GM18870 (cell line): ENCODE data around the gene MBOAT2.
A peak's percentile ranks its signal among the peaks of the same experiment; 100 is the strongest.
"Not testable (repeated sequence)": the region's sequence is repeated elsewhere in the genome, so short reads cannot be mapped to it uniquely, and the experiment has no call there.

Experiments
- ATAC-seq: cut with Tn5 transposase; IDR thresholded peaks from one replicate; pipeline ENCODE4 v1.9.1; 2021; ENCODE audit warnings: moderate library complexity; ENCODE audit not compliant: unreplicated experiment

The MBOAT2 gene

DNA sequence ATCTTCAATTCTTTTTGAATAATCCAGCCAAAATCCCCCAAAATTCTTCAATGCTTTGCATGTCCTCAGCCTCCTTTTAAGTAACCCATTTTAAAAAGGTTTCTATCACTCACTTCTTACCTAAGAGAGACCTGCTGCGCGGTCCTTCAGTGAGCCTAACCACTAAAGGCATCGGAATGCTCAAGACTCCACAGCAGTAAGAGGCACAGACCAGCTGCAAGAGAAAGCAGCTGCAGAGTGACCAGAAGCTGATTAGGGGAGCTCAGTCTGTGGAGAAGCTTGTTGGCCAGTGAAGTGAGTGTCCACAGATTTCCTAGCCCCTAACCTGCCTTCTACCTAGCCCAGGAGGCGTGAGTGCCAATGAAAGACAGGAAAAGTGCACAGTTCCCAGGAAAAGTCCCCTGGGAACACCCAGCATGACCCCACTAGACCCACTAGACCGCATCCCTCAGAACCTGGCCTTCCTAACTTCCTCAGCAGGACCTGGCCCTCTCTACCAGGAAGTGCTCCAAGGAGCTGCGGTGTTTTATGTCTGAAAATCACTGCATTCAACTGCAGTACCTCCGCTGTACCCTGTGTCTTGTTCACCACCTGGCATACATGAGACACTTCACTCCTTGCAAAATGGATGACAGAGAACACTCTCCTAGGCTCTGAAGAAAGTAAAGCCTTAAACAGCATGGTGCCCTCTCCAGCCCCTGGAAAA lies 10.1 kb downstream of the MBOAT2 start:
- no peak for ATAC-seq

DNA sequence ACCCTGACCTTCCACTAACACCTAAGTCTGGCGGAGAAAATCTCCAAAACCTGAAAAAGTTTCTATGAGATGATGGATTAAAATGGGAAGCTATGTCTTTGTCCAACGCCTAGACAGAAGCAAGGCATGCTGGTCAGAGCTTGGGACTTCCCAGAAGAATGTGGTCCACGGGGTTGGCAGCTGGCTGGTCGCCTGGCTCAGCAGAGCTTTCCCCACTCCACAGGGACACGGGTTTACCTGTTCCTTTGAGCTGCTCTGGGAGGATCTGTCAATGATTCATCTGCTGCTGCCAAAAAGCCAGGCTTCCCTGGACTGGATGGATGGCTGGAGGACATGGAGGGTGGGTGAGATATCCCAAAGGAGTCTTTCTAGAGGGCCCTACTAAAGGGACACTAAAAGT lies 10.8 kb downstream of the MBOAT2 start:
- ATAC-seq = no peak

DNA sequence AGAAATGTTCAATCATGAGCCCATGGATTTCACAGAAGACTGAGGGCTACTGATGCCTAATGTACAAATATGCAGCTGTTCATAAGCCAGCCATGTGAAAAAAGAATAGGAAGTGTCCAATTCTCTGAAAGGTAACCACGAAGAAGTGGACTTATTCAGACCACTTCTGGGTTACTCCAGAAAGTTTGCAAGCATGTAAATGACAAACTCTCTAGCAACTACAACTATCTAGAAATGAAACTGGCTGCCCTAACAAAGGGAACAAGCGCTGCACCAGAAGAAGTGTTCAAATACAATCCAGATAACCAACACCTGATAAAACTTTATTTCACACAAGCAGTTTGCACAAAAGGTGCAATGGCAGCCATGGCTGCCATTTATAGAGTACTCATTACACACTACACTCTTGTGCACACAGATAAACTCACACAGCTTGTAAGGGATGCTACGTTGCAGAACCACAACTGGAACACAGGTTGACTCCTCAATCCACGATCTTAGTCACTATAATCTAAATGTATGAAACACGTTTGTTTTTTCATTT lies 13.9 kb downstream of the MBOAT2 start:
- no peak for ATAC-seq

DNA sequence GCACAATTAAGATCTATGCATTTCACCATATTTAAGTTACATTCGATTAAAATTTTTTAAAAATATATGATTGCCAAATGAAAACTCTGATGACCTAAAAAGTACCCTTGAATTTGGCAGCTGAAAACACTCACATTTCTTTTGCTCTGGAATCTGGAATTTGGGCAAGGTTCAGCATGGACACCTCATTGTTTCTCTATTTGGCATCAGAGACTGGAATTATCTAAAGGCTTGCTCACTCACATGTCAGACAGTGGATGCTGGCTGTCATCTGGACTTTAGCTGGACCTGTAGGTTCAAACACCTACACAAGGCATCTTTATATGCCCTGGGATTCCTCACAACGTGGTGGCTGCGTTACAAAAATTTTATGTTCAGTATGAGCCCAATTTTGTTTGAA lies 16.1 kb downstream of the MBOAT2 start:
- ATAC-seq = no peak

DNA sequence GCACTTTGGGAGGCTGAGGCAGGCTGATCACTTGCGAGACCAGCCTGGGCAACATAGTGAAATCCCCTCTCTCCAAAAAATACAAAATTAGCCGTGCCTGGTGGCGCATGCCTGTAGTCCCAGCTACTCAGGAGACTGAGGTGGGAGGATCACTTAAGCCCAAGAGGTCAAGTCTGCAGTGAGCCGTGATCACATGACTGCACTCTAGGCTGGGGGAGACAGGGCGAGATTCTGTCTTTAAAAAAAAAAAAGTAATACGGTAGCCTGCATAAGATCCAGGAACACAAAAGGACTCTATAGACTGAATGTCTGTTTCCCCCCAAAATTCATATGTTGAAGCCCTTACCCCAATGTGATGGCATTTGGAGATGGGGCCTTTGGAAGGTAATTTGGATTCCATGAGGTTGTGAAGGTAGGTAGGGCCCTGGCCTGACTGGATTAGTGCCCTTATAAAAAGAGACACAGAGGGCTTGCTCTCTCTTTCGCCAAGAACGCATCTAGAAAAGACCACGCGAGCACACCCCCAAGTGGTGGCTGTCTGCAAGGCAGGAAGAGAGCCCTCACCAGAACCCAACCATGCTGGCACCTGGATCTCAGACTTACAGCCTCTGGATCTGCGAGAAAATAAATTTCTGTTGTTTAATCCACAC lies 17.0 kb downstream of the MBOAT2 start:
- no peak for ATAC-seq

DNA sequence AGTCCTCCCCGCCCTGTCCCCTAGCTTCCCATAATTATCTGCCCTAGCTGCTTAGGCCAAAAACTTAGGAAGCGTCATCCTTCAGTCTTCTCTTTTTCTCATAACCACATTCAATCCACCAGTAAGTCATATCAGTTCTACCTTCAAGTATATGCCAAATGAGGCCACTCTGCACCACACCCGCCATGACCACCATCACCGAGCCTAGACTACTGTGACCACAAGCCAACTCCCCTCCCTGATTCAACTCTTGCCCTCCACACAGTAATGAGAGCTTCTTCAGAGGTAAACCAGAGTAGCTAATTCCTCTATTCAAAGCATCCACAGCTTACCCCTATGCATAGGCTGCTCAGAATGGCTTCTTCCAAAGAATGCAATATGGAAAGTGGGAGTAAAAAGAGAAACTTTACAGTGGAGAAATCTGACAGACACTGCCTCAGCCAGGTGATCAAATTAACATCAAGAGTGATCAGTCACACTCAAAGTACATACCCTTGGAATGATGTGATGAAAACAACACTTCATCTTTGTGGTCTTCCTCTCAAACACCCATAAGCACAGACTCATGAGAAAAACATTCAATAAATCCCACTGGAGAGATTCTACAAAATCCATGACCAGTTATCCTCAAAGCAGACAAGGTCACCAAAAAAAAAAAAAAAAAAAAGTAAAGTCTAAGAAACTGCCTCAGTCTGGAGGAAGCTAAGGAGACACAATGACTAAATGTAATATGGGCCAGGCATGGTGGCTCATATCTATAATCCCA lies 17.7 kb downstream of the MBOAT2 start:
- ATAC-seq = no peak

DNA sequence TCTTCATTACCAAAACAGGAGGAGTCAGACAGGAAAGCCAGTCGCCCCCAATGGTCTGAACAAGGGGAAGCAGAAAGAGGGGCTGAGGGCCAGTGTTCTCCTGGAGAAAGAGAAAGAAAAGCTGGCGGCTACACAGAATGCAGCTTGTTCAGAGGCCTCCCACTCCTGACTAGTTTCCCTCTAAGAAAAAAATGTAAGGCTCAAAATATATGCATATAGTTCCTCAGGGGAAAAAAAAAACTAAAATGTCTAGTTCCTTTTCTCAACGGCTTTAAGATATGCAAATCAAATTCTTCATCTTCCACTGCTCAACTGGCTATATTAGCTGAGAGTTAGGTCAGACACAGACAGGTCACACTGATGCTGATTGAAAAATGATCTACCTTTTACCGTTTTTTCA lies 18.6 kb downstream of the MBOAT2 start:
- ATAC-seq = peak; percentile 34

DNA sequence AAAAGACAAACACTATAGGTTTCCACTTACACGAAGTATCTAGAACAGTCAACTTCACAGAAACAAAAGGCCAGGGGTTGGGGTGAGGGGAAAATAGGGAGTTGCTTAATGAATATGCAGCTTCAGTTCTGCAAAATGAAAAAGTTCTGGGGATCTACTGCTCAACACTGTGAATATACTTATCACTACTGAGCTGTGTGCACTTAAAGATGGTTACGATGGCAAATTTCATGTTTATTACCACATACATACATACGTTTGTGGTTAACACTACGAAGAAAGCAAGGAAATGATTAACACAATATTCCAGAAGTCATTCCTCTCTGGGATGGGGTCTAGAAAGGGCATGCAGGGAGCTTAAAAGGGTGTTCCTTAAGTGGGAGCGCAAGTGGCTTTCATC lies 19.3 kb downstream of the MBOAT2 start:
- no peak for ATAC-seq

DNA sequence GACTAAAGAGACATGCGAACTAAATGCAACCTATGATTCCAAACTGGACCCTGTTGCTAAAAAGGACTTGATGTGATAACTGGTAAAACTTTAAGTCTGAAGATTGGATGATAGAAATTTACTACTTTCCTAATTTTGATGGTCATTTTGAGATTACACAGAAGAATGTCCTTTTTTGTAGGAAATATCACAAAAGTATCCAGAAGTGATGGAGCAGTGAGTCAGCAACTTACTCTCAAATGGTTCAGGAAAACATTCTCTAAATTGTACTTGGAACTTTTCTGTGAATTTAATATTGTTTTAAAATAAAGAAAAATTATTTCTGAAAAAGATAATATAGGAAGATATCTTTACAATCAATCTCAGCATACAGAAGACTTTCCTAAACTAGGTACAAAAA lies 19.9 kb downstream of the MBOAT2 start:
- no peak for ATAC-seq

DNA sequence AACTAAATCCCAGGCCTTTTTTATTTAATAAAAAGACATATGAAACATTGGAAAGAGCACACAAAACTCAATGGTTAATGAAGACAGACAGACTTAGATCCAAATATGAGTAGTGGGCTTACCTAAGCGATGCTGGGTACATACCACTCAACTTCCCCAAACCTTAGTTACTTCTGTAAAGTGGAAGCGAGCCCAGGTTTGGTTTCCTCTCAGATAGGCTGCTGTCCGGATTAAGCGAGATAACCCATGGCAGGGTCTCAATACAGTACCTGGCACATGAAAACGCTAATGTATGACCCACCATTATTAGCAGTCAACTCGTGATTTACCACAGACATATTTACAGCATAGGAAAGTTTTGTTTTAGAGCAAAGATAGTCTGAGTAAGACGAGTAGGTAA lies 21.6 kb downstream of the MBOAT2 start:
- ATAC-seq = no peak

DNA sequence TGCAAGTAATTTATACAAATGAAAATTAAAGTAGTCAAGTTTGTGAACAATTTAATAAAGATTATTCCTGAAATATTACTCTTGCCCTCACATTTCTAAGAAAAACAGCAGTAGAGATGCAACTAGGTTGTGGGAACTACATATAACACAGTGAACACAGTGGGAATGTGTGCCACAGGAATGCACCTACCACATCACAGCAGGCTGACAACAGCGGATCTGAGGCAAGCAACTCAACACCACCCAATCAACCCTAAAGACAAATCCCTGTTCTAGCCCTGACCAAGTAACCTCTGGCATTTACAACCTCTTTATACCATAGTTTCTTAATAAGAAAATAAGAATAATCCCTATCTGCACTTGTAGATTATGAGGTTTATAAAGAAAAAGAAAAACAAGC lies 23.4 kb downstream of the MBOAT2 start:
- no peak for ATAC-seq

DNA sequence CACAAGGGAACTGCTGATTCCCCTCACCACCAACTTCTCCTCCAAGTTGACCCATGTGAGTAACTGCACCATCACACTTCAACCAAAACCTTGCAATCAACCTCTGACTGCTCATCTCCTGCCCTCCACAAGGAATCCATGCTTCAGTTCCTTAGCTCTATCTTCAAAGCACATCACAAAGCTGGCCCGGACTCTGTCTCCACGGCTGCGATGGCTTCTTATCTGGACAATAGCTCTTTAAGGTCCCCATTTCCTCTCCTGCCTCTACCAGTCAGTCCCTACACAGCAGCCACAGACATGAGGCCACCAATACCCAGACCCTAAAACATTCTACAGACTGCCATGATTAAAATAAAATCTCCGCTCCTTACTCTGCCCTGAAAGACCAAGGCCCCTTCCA lies 25.7 kb downstream of the MBOAT2 start:
- ATAC-seq = no peak

DNA sequence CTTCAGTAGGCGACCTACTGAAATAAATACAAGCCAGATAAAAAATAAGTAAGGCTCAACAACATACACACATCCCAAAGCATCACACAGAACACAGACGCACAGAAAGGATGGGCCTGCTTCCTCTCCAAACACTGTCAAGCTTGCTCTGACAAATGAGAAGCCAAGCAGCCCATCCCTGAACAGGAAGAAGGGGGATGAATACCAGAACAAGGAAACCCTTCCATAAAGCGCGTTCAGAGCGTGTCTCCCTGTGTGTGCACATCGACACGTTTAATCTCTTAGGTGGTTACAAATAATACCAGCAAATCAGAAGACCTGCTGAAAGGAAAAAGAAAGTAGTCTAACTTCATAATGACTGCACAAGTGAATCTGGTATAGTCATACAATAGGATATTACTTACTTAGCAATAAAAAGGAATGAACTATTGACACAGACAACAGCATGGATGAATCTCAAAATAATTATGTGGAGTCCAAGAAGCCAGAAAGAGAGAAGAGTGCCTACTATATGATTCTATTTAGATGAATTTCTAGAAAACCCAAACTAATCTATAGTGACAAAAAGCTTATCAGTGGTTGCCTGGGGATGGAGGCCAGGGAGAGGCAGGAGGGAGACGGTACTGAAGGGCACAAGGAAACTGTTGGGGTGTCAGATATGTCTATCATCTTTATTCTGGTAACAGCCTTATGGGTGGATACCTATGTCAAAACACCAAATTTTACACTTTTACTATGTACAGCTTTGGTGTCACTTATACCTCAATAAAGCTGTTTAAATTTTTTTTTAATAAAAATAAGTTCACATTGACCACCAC lies 26.8 kb downstream of the MBOAT2 start:
- no peak for ATAC-seq

DNA sequence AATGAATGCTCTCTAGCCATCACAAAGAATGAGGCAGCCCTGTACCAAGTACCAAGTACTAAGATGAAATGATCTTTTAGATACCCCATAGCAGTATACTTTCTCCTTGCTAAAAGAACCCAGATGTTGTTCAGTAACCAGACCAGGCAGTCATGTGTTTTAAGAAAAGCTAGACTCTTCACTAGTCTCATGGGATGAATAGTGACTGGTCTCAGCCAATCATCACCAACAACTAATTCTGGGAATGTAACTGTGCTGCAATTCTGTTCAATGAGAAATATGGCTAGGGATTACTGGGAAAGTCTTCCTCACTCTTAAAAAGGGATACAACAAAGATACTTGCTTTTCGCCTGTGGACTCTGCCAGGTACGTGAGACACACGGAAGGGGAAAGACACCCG lies 29.5 kb downstream of the MBOAT2 start:
- no peak for ATAC-seq

DNA sequence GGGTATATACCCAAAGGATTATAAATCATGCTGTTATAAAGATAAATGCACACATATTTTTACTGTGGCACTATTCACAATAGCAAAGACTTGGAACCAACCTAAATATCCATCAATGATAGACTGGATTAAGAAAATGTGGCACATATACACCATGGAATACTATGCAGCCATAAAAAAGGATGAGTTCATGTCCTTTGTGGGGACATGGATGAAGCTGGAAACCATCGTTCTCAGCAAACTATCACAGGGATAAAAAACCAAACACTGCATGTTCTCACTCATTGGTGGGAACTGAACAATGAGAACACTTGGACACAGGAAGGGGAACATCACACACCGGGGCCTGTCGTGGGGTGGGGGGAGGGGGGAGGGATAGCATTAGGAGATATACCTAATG lies 30.5 kb downstream of the MBOAT2 start:
- not testable (repeated sequence) for ATAC-seq

DNA sequence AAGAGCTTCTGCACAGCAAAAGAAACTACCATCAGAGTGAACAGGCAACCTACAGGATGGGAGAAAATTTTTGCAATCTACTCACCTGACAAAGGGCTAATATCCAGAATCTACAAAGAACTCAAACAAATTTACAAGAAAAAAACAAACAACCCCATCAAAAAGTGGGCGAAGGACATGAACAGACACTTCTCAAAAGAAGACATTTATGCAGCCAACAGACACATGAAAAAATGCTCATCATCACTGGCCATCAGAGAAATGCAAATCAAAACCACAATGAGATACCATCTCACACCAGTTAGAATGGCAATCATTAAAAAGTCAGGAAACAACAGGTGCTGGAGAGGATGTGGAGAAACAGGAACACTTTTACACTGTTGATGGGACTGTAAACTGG lies 30.9 kb downstream of the MBOAT2 start:
- not testable (repeated sequence) for ATAC-seq

DNA sequence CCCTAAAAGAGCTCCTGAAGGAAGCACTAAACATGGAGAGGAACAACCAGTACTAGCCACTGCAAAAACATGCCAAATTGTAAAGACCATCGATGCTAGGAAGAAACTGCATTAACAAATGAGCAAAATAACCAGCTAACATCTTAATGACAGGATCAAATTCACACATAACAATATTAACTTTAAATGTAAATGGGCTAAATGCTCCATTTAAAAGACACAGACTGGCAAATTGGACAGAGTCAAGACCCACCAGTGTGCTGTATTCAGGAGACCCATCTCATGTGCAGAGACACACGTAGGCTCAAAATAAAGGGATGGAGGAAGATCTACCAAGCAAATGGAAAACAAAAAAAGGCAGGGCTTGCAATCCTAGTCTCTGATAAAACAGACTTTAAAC lies 34.1 kb downstream of the MBOAT2 start:
- ATAC-seq = not testable (repeated sequence)

DNA sequence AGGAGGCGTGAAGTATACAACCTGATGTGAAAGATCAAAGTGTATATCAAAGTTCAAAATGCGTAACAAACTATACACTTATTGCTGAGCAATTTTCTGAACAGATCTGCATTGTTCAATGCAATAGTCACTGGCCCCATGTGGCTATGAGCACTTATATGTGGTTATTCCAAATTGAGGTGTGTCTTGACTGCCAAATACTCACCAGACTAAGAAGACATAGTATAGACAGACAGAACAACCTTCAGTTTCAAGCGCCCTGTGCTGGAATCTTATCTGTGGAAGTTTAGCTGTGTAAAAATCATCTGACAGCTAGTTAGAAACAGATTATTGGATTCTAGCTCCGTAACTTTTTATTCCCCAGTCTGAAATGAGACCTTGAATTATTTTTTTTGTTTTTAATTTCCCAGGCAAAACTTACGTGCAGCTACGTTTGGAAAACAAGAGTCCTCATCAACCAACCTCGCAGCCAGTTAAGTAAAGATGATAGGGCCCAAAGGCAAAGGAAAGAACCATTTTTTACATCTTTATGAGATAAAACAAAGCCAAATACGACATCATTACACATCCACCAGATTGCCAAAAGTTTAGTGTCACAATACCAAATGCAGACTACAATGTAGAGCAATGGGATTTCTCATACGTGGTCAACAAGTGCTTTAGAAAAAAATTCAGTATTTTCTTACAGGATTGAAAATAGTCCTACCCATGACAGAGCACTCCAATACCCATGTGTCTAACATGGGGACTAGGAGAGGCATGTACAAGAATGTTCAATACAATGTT lies 37.2 kb downstream of the MBOAT2 start:
- ATAC-seq = no peak

DNA sequence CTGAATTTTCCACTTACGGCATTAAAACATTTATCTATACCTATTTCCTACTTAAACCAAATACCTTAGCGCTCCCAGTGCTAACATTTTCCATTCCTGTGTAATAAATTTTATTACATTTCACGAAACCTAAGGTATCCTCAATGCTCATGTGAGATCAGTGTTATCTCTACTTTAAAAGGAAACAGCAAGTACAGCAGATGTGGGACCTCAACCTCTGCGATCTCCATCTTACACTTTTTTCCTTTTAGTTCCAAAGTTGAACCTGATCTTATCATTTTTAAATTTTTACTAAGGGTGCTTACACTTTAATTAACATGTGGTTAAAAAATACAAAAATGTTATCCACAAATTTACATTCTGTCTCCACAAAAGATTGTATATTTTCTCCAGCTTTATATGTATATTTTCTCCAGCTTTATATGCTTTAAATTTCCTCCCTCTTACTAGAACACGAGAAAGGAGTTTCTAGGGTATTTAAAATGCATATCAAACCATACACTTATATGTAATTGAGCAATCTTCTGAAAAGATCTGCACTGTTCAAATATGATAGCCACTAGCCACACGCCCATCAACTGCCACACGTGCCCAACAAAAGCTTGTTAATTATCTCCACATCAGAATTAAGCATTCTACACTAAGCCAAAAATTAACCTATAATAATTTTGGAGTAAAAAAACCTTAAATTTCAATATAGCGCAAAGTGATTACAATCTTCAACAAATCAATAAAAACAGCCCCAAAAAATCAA lies 38.1 kb downstream of the MBOAT2 start:
- no peak for ATAC-seq

DNA sequence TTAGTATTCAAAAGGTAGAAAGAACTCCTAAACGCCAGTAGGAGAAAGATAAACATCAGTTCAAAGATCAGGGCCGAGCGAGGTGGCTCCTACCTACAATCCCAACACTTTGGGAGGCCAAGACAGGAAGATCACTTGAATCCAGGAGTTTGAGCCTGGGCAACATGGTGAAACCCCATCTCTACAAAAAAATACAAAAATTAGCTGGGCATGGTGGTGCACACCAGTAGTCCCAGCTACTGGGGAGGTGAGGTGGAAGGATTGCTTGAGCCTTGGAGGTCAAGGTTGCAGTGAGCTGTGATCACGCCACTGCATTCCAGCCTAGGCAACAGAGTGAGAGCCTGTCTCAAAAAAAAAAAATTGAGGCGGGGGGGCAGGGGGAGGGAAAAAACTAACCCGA lies 40.6 kb downstream of the MBOAT2 start:
- ATAC-seq = no peak
